HepG2 (cell line): ENCODE results near the gene CITED4. TPM values are rescaled to one million over a fixed set of nuclear protein-coding genes. Genes with fewer than 3 reads are reported as not detected.

ENCODE experiments used
- ATAC-seq: fragments of 200-7000 bp; cut with Tn5 transposase; 3 replicates; pipeline ENCODE4 v1.9.1; 2020; ENCODE audit warnings: mild to moderate bottlenecking, moderate library complexity
- BruUV-seq: library from RNA; stranded (reverse); fragments of 400-500 nt; replicated peaks from 2 replicates; lab custom pipeline; 2021; lab: Mats Ljungman, UMichigan
- CTCF ChIA-PET: fragments of 300-600 bp; formaldehyde crosslinking; extraction: SDS; loops from one replicate; lab custom pipeline; 2021; ENCODE audit warnings: low total read pairs, inconsistent platforms, low intra/inter-chr PET ratio; lab: Yijun Ruan, JAX
- POLR2A ChIA-PET: fragments of 350-600 bp; sonication (Branson Sonifier 250); formaldehyde crosslinking; loops from one replicate; lab custom pipeline; 2020; ENCODE audit warnings: antibody characterized with exemption, inconsistent platforms; lab: Yijun Ruan, JAX
- DNase-seq: peaks from one replicate; pipeline ENCODE4 v3.0.0-alpha.2; 2015; ENCODE audit warnings: low spot score
- FAIRE-seq: peaks from 3 replicates; lab custom pipeline; 2011; peaks lifted over from hg19 to GRCh38; lab: Jason Lieb, UNC
- H2AFZ ChIP-seq: one replicate; pipeline ENCODE4 v1.6.1; 2011; ENCODE audit warnings: low read length, inconsistent platforms
- H3K27ac ChIP-seq: fragments of 300-600 bp; 3 replicates; pipeline ENCODE4 v1.8.0; 2011; ENCODE audit warnings: mixed run types, mild to moderate bottlenecking, mixed read lengths, low read length, inconsistent platforms; ENCODE audit not compliant: insufficient read depth; ENCODE audit errors: extremely low read length
- H3K27me3 ChIP-seq, 2 experiments: fragments of 200-600 bp in 1 of 2; 2 replicates in 1 of 2; 3 replicates in 1 of 2; pipeline versions ENCODE4 v1.6.0 to v1.8.0; 2011; ENCODE audit warnings: low read length in 2 of 2, mild to moderate bottlenecking in 2 of 2, moderate library complexity in 2 of 2, inconsistent platforms in 1 of 2; ENCODE audit not compliant: insufficient read depth in 2 of 2, control insufficient read depth in 1 of 2
- H3K36me3 ChIP-seq, 2 experiments: fragments of 200-600 bp in 1 of 2; replicated peaks in 1 of 2; 2 replicates in 1 of 2; 3 replicates in 1 of 2; pipeline versions ENCODE4 v1.5.1 to v1.8.0; 2011; ENCODE audit warnings: low read length in 2 of 2, inconsistent platforms in 1 of 2; ENCODE audit not compliant: insufficient read depth in 2 of 2, control insufficient read depth in 1 of 2
- H3K4me1 ChIP-seq: 2 replicates; pipeline ENCODE4 v1.5.1; 2012; ENCODE audit warnings: low read length, inconsistent platforms; ENCODE audit not compliant: insufficient read depth
- H3K4me2 ChIP-seq: 2 replicates; pipeline ENCODE4 v1.6.0; 2011; ENCODE audit warnings: low read depth, low read length, inconsistent platforms
- H3K4me3 ChIP-seq, 3 experiments: fragments of 200-600 bp in 1 of 3; sonication (generic), shearing (Covaris generic) in 1 of 3; replicated peaks in 1 of 3; 2 replicates each; pipeline ENCODE4 v1.5.1; 2011 to 2016; ENCODE audit warnings: low read length in 3 of 3, inconsistent platforms in 2 of 3, low read depth in 2 of 3, mild to moderate bottlenecking in 2 of 3, control low read depth in 1 of 3, mixed read lengths in 1 of 3; ENCODE audit not compliant: insufficient read depth in 1 of 3
- H3K79me2 ChIP-seq: one replicate; pipeline ENCODE4 v1.6.1; 2011; ENCODE audit warnings: low read length, inconsistent platforms; ENCODE audit not compliant: insufficient read depth
- H3K9ac ChIP-seq: 2 replicates; pipeline ENCODE4 v1.6.0; 2011; ENCODE audit warnings: mild to moderate bottlenecking, low read depth, low read length, inconsistent platforms; ENCODE audit not compliant: insufficient read depth
- H3K9me3 ChIP-seq: 2 replicates; pipeline ENCODE4 v1.5.1; 2012; ENCODE audit warnings: mild to moderate bottlenecking, low read length
- H4K20me1 ChIP-seq: 2 replicates; pipeline ENCODE4 v1.6.0; 2011; ENCODE audit warnings: inconsistent platforms, mild to moderate bottlenecking, low read length, moderate library complexity; ENCODE audit not compliant: insufficient read depth
- CEBPG ChIP-seq: IDR thresholded peaks from 2 replicates; pipeline ENCODE4 v1.6.1; 2016
- FOXK2 ChIP-seq: fragments of 450-650 bp; IDR thresholded peaks from 2 replicates; pipeline ENCODE4 v1.6.1; 2016
- HMG20A ChIP-seq: IDR thresholded peaks from 2 replicates; pipeline ENCODE4 v1.6.1; 2016; ENCODE audit warnings: borderline replicate concordance
- HNF4A ChIP-seq: sonication (generic); formaldehyde crosslinking; IDR thresholded peaks from 2 replicates; pipeline ENCODE4 v1.4.0; 2020; ENCODE audit warnings: missing genetic modification reagents
- HNF4G ChIP-seq, 2 experiments: sonication (generic) in 1 of 2; formaldehyde crosslinking in 1 of 2; IDR thresholded peaks; 2 replicates each; pipeline versions ENCODE4 v1.4.0 to v1.6.1; 2011 to 2020; ENCODE audit warnings: borderline replicate concordance in 2 of 2, low read depth in 2 of 2, mild to moderate bottlenecking in 2 of 2, low read length in 1 of 2, missing genetic modification reagents in 1 of 2, moderate library complexity in 1 of 2
- MED1 ChIP-seq: sonication (generic); formaldehyde crosslinking; IDR thresholded peaks from 2 replicates; pipeline ENCODE4 v1.4.0; 2020; ENCODE audit warnings: missing genetic modification reagents
- SALL1 ChIP-seq: sonication (generic); formaldehyde crosslinking; IDR thresholded peaks from 2 replicates; pipeline ENCODE4 v1.8.0; 2022; ENCODE audit warnings: mild to moderate bottlenecking, missing genetic modification reagents
- TBX2 ChIP-seq: sonication (generic); formaldehyde crosslinking; IDR thresholded peaks from 2 replicates; pipeline ENCODE4 v1.5.0; 2020; ENCODE audit warnings: missing genetic modification reagents, mild to moderate bottlenecking, borderline replicate concordance
- ZNF556 ChIP-seq: sonication (generic); formaldehyde crosslinking; IDR thresholded peaks from 2 replicates; pipeline ENCODE4 v1.4.0; 2020; ENCODE audit warnings: mild to moderate bottlenecking, missing genetic modification reagents, borderline replicate concordance
- ZNF629 ChIP-seq: sonication (generic); formaldehyde crosslinking; conservative IDR thresholded peaks from 2 replicates; pipeline ENCODE4 v1.5.0; 2020; ENCODE audit warnings: missing genetic modification reagents
- WGBS: methylation state at CpG from one replicate; pipeline ENCODE4 v1.1.6; 2017; ENCODE audit warnings: low lambda C conversion rate; 5-methylcytosine and 5-hydroxymethylcytosine counted together
- in situ Hi-C: cut with HindIII; loops from 2 replicates; pipeline ENCODE4 v1.10.0; 2017; ENCODE audit warnings: low pct_unique_long_range_greater_than_20kb; ENCODE audit not compliant: extremely low pct_ligation_motif_present
- intact Hi-C: fragments of 100-400 bp; cut with micrococcal nuclease; formaldehyde crosslinking; loops from one replicate; pipeline ENCODE4 v1.10.0; 2022; ENCODE audit not compliant: unreplicated experiment
- polyA plus RNA-seq, 8 experiments: library from polyadenylated mRNA; depleted of rRNA in 3 of 8; stranded (reverse) in 7 of 8; unstranded in 1 of 8; fragments of >200 nt; fragmentation: Illumina TruSeq in 4 of 8; extraction: Trizol in 4 of 8; gene quantifications; 2 replicates each; pipeline versions ENCODE4 v1.2.1 to v1.2.3, GENCODE V29; 2011 to 2016; ENCODE audit warnings: low read depth in 4 of 8, missing spikeins in 1 of 8, mixed read lengths in 1 of 8; ENCODE audit not compliant: insufficient read depth in 1 of 8
- total RNA-seq, 5 experiments: library from RNA; depleted of rRNA; stranded (reverse); fragments of >200 nt; fragmentation: Illumina TruSeq; extraction: Trizol; gene quantifications; 2 replicates each; pipeline ENCODE4 v1.2.3, GENCODE V29; 2016; ENCODE audit warnings: low read depth in 1 of 5
- TF ChIP-seq, protein P1 (sequence below): sonication (generic); formaldehyde crosslinking; IDR thresholded peaks from 2 replicates; pipeline ENCODE4 v1.4.0; 2020; ENCODE audit warnings: missing genetic modification reagents
- TF ChIP-seq, protein P2 (sequence below): sonication (generic); formaldehyde crosslinking; IDR thresholded peaks from 2 replicates; pipeline ENCODE4 v1.5.1; 2020; ENCODE audit warnings: missing genetic modification reagents, mild to moderate bottlenecking, borderline replicate concordance
- TF ChIP-seq, protein P3 (sequence below): sonication (generic); formaldehyde crosslinking; IDR thresholded peaks from 2 replicates; pipeline ENCODE4 v1.5.0; 2020; ENCODE audit warnings: missing genetic modification reagents
- TF ChIP-seq, protein P4 (sequence below): sonication (generic); formaldehyde crosslinking; IDR thresholded peaks from 2 replicates; pipeline ENCODE4 v1.8.1; 2023; ENCODE audit warnings: mild to moderate bottlenecking, missing genetic modification reagents
- TF ChIP-seq, protein P5 (sequence below): sonication (generic); formaldehyde crosslinking; IDR thresholded peaks from 2 replicates; pipeline ENCODE4 v1.9.0; 2021; ENCODE audit warnings: missing genetic modification reagents, borderline replicate concordance

Gene CITED4
- total and polyA plus RNA-seq, 2 of the 13 experiments (the other 11 are each of a cell fraction or from before 2014, with no cell fraction given) = 1.5 to 9.9 TPM

DNA sequence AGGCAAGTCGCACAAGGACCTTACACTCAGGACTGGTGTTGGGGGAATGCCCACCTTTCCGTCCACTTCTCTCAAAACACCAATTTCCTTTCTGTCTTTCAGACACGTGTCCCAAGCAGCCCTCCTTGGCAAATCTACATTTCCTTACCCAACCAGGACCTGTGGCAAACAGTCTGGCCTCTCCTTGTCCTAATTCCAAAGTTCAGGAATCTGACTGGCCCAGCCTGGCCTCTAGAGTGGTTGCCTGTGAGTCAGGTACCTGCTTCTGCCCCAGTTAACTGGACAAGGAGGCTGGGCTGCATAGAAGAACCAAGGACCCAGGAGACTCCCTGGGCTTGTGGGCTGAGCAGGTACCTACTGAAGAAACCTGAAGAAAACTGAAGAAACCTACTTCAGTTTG, 34.3 kb upstream of the CITED4 start:
- DNase-seq = peak; percentile 27
- POLR2A ChIA-PET = no interaction called here
- TF ChIP-seq, protein P1, sequence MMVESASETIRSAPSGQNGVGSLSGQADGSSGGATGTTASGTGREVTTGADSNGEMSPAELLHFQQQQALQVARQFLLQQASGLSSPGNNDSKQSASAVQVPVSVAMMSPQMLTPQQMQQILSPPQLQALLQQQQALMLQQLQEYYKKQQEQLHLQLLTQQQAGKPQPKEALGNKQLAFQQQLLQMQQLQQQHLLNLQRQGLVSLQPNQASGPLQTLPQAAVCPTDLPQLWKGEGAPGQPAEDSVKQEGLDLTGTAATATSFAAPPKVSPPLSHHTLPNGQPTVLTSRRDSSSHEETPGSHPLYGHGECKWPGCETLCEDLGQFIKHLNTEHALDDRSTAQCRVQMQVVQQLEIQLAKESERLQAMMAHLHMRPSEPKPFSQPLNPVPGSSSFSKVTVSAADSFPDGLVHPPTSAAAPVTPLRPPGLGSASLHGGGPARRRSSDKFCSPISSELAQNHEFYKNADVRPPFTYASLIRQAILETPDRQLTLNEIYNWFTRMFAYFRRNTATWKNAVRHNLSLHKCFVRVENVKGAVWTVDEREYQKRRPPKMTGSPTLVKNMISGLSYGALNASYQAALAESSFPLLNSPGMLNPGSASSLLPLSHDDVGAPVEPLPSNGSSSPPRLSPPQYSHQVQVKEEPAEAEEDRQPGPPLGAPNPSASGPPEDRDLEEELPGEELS (CRISPR knock-in tag) = 0 out of 2 replicates have a peak, but pooled peaks have one; percentile 15
- TF ChIP-seq HNF4A (CRISPR knock-in tag) = peak; percentile 89
- TF ChIP-seq SALL1 = 0 out of 2 replicates have a peak, but pooled peaks have one; percentile 40
- no peak for TF ChIP-seq FOXK2
- TF ChIP-seq HNF4G (IDR thresholded peaks at IDR 0.05; ENCODE audit: borderline replicate concordance, low read depth, low read length) = 0 out of 2 replicates have a peak, but pooled peaks have one; percentile 32
- no peak for TF ChIP-seq HNF4G (CRISPR knock-in tag; IDR thresholded peaks at IDR 0.05; ENCODE audit: borderline replicate concordance, low read depth)
- TF ChIP-seq TBX2 (CRISPR knock-in tag) = 0 out of 2 replicates have a peak, but pooled peaks have one; percentile 23
- 0 out of 2 replicates have a peak, but pooled peaks have one; percentile 15 for TF ChIP-seq ZNF629 (CRISPR knock-in tag)
- TF ChIP-seq, protein P2, sequence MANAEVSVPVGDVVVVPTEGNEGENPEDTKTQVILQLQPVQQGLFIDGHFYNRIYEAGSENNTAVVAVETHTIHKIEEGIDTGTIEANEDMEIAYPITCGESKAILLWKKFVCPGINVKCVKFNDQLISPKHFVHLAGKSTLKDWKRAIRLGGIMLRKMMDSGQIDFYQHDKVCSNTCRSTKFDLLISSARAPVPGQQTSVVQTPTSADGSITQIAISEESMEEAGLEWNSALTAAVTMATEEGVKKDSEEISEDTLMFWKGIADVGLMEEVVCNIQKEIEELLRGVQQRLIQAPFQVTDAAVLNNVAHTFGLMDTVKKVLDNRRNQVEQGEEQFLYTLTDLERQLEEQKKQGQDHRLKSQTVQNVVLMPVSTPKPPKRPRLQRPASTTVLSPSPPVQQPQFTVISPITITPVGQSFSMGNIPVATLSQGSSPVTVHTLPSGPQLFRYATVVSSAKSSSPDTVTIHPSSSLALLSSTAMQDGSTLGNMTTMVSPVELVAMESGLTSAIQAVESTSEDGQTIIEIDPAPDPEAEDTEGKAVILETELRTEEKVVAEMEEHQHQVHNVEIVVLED (CRISPR knock-in tag) = no peak
- 0 out of 2 replicates have a peak, but pooled peaks have one; percentile 29 for TF ChIP-seq HMG20A (CRISPR knock-in tag)
- TF ChIP-seq CEBPG = no peak
- TF ChIP-seq, protein P3, sequence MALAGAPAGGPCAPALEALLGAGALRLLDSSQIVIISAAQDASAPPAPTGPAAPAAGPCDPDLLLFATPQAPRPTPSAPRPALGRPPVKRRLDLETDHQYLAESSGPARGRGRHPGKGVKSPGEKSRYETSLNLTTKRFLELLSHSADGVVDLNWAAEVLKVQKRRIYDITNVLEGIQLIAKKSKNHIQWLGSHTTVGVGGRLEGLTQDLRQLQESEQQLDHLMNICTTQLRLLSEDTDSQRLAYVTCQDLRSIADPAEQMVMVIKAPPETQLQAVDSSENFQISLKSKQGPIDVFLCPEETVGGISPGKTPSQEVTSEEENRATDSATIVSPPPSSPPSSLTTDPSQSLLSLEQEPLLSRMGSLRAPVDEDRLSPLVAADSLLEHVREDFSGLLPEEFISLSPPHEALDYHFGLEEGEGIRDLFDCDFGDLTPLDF (CRISPR knock-in tag) = no peak
- TF ChIP-seq MED1 (CRISPR knock-in tag) = 0 out of 2 replicates have a peak, but pooled peaks have one; percentile 21
- TF ChIP-seq, protein P4, sequence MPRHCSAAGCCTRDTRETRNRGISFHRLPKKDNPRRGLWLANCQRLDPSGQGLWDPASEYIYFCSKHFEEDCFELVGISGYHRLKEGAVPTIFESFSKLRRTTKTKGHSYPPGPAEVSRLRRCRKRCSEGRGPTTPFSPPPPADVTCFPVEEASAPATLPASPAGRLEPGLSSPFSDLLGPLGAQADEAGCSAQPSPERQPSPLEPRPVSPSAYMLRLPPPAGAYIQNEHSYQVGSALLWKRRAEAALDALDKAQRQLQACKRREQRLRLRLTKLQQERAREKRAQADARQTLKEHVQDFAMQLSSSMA = no peak
- TF ChIP-seq, protein P5, sequence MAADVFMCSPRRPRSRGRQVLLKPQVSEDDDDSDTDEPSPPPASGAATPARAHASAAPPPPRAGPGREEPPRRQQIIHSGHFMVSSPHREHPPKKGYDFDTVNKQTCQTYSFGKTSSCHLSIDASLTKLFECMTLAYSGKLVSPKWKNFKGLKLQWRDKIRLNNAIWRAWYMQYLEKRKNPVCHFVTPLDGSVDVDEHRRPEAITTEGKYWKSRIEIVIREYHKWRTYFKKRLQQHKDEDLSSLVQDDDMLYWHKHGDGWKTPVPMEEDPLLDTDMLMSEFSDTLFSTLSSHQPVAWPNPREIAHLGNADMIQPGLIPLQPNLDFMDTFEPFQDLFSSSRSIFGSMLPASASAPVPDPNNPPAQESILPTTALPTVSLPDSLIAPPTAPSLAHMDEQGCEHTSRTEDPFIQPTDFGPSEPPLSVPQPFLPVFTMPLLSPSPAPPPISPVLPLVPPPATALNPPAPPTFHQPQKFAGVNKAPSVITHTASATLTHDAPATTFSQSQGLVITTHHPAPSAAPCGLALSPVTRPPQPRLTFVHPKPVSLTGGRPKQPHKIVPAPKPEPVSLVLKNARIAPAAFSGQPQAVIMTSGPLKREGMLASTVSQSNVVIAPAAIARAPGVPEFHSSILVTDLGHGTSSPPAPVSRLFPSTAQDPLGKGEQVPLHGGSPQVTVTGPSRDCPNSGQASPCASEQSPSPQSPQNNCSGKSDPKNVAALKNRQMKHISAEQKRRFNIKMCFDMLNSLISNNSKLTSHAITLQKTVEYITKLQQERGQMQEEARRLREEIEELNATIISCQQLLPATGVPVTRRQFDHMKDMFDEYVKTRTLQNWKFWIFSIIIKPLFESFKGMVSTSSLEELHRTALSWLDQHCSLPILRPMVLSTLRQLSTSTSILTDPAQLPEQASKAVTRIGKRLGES (CRISPR knock-in tag) = no peak
- no peak for TF ChIP-seq ZNF556 (CRISPR knock-in tag)

More for the DNA sequence above, 34.3 kb upstream of the CITED4 start:
- Histone ChIP-seq H3K4me1 (peaks cover 29% of the 10 kb centered on the region), H3K36me3 (no peaks in the 10 kb centered on the region), H3K79me2 (no peaks in the 10 kb centered on the region), H3K9ac (no peak overlapping the region), H3K27ac (no peak overlapping the region), H3K4me3 (no peak overlapping the region), H2AFZ (no peak overlapping the region), H3K9me3 (peaks cover 22% of the 10 kb centered on the region), H4K20me1 (no peaks in the 10 kb centered on the region), H3K4me2 (peak overlapping the region; percentile 31), H3K27me3 (0 out of 5 replicates have a peak, but pooled peaks cover 0 to 2% of the 10 kb centered on the region in 2 experiments)
- FAIRE-seq (peak; percentile 30), ATAC-seq (peak; percentile 76)
- 39% methylated on average over 3 of the region's 3 CpGs for WGBS
- intact Hi-C loops = no loop called here
- in situ Hi-C loops = no loop called here
- BruUV-seq = no TSS peak
- CTCF ChIA-PET = no interaction called here
